NCI-H526 treated with DMSO at 0.1 percent for 48 hours (cell line): ENCODE results near the gene MYBPC2.

Source experiments
- DNase-seq: peaks from one replicate; lab custom pipeline; 2025; lab: John Stamatoyannopoulos, UW

MYBPC2 gene

DNA sequence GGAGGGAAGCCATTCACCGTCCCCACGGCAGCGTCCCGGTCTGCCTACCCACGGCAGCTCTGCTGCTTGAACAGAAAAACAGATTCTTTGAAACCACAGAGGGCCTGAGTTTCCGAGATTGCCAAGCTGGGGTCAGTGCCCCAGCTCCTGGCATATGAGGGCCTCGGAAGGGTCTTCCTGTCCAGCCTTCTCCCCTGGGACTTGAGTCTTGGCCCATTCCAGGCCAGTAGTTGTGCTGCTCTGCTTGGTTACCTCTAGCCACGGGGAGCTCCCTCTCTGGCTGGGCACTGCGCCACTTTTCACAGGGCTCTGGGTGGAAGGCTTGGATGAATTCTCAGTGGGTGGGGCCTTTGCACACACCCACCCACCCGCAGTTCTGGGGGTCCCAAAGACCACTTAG is 22.6 kb upstream of the MYBPC2 start:
- no peak for DNase-seq

GRCh38 chr19:50412419-50412818 is 20.3 kb upstream of the MYBPC2 start:
- no peak for DNase-seq

DNA sequence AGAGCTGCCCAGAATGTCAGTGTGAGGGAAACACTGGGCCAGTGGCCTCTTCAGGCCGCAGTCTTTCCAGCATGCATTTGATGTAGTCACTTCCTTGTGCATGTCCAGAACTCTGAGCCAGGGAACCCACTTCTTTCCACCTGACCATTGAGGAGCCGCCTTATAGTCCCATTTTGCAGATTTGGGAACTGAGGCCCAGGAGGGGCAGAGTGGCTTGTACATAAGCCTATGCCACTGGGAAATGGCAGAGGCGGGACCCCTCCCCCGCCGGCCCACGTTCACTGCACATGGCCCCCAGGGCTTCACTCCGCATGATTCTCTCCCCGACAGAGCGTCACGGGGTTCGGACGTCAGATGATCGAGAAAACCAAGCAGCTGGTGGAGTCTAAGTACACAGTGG is 19.6 kb upstream of the MYBPC2 start:
- DNase-seq, result no peak

GRCh38 chr19:50413531-50413930 is 19.2 kb upstream of the MYBPC2 start:
- DNase-seq, result no peak

- DNase-seq, result peak; percentile 23
Observed at GRCh38 chr19:50414864-50415660, 17.6 kb upstream of the MYBPC2 start.

DNA sequence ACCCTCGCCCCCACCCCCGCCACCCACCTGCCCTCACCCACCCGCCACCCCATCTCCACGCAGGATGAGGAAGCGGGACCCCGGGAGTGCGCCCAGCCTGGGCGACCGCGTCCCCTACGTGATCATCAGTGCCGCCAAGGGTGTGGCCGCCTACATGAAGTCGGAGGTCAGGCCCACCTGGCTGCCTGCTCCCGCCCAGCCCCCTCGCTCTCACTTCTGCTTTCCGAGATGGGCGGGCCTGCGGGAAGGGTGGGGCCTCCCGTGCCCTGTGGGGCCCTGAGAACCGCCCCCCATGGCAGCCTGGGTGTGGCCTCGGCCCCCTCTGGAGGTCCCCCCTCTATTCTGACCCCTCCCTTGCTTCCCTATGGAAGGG is 17.0 kb upstream of the MYBPC2 start:
- DNase-seq, result no peak

GRCh38 chr19:50416034-50416977 is 16.4 kb upstream of the MYBPC2 start:
- DNase-seq, result no peak

GRCh38 chr19:50417111-50418081 is 15.3 kb upstream of the MYBPC2 start:
- DNase-seq, result peak; percentile 65

DNA sequence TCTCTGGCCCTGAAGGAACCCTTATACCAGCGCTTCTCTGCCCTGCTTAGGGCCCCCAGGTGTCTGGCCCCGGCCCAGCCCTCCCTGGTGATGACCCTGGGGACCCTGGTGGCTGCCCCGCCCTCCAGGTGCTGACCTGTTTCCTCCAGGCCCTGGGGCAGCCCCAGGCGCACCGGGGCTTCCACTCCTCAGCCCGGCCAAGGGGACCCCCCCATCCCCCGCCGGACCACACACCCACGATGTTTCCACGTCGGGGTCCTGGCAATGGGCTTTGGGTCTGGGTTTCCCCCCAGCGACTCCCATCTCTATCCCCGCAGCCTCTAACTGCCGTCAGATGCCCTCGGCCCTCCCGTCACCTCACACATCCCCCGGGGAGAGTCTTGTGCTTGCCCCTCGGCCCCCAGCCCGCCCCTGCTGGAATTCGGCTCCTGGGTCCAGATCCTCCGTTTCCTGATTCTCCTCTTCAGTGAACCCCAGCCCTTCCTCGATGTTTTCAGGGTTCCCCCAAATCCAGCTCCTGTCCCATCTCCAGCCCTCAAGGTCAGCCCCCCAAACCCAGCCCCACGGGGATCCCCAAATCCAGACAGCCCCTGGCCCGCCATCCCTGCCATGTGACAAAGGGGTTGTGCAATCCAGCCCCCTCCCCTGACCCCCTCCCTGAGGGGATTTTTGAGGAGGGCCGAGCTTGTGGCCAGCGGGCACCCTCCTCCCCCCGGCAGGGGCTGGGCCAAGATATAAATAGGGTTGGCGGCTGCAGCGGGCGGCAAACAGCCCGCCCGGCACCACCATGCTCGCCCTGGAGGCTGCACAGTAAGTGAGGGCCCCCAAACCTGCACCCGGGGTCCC is 14.3 kb upstream of the MYBPC2 start, which contains the start of gene SPIB:
Gene SPIB, plus strand, starts transcription at position 763 of the 846 bp plus-strand sequence. Its CDS starts 25 bp downstream, at position 788.
- no peak for DNase-seq

GRCh38 chr19:50419022-50419579 is 13.6 kb upstream of the MYBPC2 start:
- no peak for DNase-seq

DNA sequence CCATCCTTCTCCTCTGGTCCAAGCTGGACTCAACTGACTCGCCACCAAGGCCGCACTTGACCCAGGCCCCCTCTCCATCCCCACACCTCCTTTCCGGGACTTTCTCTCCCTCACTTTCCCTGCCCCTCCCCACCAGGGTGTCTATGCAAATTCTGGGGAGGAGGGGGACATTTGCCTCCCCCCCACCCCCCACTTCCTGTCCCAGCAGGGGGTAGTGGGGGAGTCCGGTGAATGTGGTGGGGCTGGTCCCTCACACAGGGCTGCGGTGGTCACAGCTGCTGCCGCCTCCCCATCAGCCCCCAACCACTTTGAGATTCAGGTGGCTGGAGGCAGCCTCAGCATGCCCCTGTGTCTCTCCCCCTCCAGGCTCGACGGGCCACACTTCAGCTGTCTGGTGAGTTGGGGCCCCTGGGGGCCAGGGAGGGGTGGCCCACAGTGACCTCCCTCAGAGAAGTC is 13.1 kb upstream of the MYBPC2 start:
- DNase-seq, result no peak

DNA sequence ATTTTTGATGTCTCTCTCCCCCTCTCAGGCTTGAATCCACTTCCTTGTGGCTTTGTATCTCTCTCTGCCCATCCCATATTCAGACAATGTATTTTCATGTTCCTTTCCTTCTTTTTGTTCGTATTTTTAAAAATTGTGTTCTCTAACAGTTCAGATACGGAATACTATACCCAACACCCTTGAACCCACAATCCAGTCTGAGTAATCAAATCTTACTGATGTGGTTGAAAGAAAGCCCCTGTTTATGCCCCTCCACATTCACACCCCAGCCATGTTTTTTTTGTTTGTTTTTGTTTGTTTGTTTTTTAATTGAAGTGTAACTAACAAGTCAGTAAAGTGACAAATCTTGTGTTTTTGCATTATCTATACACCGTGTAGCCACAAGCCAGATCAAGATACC is 12.6 kb upstream of the MYBPC2 start:
- no peak for DNase-seq

GRCh38 chr19:50420808-50421207 is 11.9 kb upstream of the MYBPC2 start:
- no peak for DNase-seq

DNA sequence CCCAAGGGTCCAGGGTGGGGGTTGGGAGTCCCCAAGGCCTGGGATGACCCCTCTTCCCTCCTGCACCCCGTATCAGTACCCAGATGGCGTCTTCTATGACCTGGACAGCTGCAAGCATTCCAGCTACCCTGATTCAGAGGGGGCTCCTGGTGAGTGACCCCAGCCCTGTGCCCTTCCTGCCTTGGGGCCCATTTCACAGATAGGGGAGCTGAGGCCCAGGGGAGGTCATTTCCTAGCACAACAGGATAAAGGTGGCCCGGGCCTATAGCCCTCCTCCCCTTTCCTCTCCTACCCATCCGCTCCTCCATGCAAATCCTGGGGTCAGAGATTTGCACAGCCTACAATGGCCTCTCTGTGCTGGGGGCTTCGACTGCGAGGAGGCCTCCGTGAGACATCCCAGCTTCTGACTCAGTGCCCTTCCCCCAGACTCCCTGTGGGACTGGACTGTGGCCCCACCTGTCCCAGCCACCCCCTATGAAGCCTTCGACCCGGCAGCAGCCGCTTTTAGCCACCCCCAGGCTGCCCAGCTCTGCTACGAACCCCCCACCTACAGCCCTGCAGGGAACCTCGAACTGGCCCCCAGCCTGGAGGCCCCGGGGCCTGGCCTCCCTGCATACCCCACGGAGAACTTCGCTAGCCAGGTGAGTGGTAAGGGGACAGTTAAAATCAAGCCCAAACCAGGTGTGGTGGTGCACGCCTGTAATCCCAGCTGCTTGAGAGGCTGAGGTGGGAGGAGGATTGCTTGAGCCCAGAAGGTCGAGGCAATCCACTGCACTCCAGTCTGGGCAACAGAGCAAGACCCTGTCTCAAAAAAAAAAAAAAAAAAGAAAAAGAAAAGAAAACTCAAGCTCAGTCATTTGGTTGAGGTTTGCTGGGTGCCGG is 10.1 kb upstream of the MYBPC2 start:
- DNase-seq, result peak; percentile 88

- no peak for DNase-seq
Observed at GRCh38 chr19:50423279-50424113, 9.2 kb upstream of the MYBPC2 start.

GRCh38 chr19:50425581-50425980 is 7.1 kb upstream of the MYBPC2 start:
- no peak for DNase-seq

- DNase-seq, result no peak
Observed at GRCh38 chr19:50427318-50427925, 5.3 kb upstream of the MYBPC2 start.

- no peak for DNase-seq
Observed at GRCh38 chr19:50427997-50428425, 4.7 kb upstream of the MYBPC2 start.
